Skeletal muscle satellite cell (primary cell): ENCODE results near the gene ENO1.

ENCODE experiments used
- H3K27me3 ChIP-seq: 2 replicates; pipeline ENCODE4 v1.7.0; 2013; ENCODE audit warnings: low read length; ENCODE audit not compliant: control insufficient read depth, insufficient read depth
- H3K36me3 ChIP-seq: 2 replicates; pipeline ENCODE4 v1.7.0; 2013; ENCODE audit warnings: mild to moderate bottlenecking, control low read depth, low read length; ENCODE audit not compliant: insufficient read depth
- H3K4me1 ChIP-seq: 2 replicates; pipeline ENCODE4 v1.7.0; 2013; ENCODE audit warnings: low read length; ENCODE audit not compliant: control insufficient read depth, insufficient read depth
- H3K4me2 ChIP-seq: 2 replicates; pipeline ENCODE4 v1.7.0; 2013; ENCODE audit warnings: mild to moderate bottlenecking, low read length
- H3K4me3 ChIP-seq: 2 replicates; pipeline ENCODE4 v1.7.0; 2013; ENCODE audit warnings: low read length
- H3K9ac ChIP-seq: 2 replicates; pipeline ENCODE4 v1.7.0; 2013; ENCODE audit warnings: mild to moderate bottlenecking, low read depth, low read length, moderate library complexity
- H3K9me3 ChIP-seq: replicated peaks from 2 replicates; pipeline ENCODE4 v1.7.0; 2013; ENCODE audit warnings: mild to moderate bottlenecking, control low read depth, low read length

The ENO1 gene

GRCh38 chr1:8856689-8857412, 21.6 kb downstream of the ENO1 start:
- no peaks in the 10 kb centered on the region for H3K27me3 ChIP-seq
- no peak overlapping the region for H3K4me3 ChIP-seq
- no peak overlapping the region for H3K4me2 ChIP-seq
- H3K9me3 ChIP-seq: no peaks in the 10 kb centered on the region
- H3K9ac ChIP-seq: no peak overlapping the region
- peaks cover 37% of the 10 kb centered on the region for H3K4me1 ChIP-seq
- H3K36me3 ChIP-seq: peaks cover 35% of the 10 kb centered on the region

DNA sequence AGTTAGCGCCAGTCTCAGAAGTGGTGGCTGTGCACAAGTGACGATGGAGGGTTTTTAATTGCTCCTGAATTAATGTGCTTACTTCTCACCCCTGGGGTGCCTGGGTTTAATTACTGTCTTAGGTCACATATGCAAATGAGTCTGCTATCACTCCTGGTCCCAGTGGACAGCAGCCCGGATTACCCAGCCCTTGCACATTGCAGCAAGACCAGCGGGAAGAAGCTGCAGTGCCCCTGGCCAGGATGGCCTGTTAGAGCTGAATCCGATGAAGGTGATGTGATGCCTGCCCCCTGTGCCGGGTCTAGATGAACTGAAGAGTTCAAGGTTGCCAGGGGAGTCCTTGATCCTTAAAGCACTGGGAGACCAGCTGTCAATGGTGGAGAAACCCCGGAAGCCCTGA, 24.2 kb downstream of the ENO1 start:
- Histone ChIP-seq H3K4me3 (no peak overlapping the region), H3K9me3 (no peaks in the 10 kb centered on the region), H3K4me2 (no peak overlapping the region), H3K4me1 (peaks cover 20% of the 10 kb centered on the region), H3K9ac (no peak overlapping the region), H3K36me3 (peaks cover 17% of the 10 kb centered on the region), H3K27me3 (no peaks in the 10 kb centered on the region)

GRCh38 chr1:8851060-8851459, 27.4 kb downstream of the ENO1 start:
- Histone ChIP-seq H3K4me1 (peaks cover 16% of the 10 kb centered on the region), H3K4me3 (no peak overlapping the region), H3K36me3 (no peaks in the 10 kb centered on the region), H3K9ac (no peak overlapping the region), H3K27me3 (peaks cover 2% of the 10 kb centered on the region), H3K9me3 (no peaks in the 10 kb centered on the region), H3K4me2 (no peak overlapping the region)

GRCh38 chr1:8848663-8849386, 29.7 kb downstream of the ENO1 start:
- Histone ChIP-seq H3K4me3 (peak overlapping the region; percentile 2), H3K27me3 (peaks cover 12% of the 10 kb centered on the region), H3K4me1 (peaks cover 23% of the 10 kb centered on the region), H3K4me2 (peak overlapping the region; percentile 64), H3K9me3 (no peaks in the 10 kb centered on the region), H3K36me3 (no peaks in the 10 kb centered on the region), H3K9ac (peak overlapping the region; percentile 22)

DNA sequence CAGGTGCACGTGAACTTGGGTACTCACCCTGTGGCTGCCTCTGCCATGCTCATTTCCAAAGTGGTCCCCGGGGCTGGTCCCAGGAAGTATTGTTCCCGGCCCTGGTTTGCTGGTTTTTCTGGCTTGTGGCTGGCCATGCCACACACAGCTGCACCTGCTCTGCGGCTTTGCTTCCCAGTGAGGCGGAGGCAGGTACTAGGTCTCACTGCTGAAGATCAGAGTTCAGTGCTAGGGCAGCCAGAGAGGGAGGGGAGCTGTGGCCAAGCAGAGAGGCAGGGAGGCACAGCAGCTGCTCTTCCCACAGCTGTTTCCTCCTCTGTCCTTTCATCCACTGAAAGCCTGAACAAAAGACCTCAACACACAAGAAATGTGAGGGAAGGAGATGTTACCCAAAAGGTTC, 30.5 kb downstream of the ENO1 start:
- H3K9ac ChIP-seq: no peak overlapping the region
- peaks cover 1% of the 10 kb centered on the region for H3K9me3 ChIP-seq
- H3K36me3 ChIP-seq: no peaks in the 10 kb centered on the region
- H3K4me2 ChIP-seq: no peak overlapping the region
- H3K4me3 ChIP-seq: no peak overlapping the region
- H3K4me1 ChIP-seq: peaks cover 23% of the 10 kb centered on the region
- peaks cover 13% of the 10 kb centered on the region for H3K27me3 ChIP-seq

DNA sequence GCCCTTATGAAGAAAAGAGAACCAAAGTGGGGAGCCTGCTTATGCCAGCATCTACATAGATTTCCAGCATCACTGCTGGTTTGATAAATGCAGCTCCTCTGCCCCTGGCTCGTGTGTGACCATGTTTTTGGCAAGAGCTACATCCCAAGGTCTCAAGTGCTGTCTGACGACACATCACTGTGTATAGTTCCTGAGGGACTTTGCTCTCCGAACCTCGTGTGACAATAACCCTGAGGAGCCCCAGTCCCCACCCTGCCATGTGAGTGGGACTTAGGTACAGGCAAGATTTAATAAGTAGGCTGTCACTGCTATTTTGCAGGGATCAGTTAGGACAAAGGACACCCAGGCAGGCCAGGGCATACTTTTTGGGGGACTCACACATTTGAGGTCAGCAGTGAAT, 32.2 kb downstream of the ENO1 start:
- H3K9me3 ChIP-seq: peaks cover 3% of the 10 kb centered on the region
- H3K4me1 ChIP-seq: peaks cover 23% of the 10 kb centered on the region
- H3K27me3 ChIP-seq: peaks cover 14% of the 10 kb centered on the region
- no peak overlapping the region for H3K4me2 ChIP-seq
- H3K9ac ChIP-seq: no peak overlapping the region
- no peak overlapping the region for H3K4me3 ChIP-seq
- H3K36me3 ChIP-seq: no peaks in the 10 kb centered on the region

DNA sequence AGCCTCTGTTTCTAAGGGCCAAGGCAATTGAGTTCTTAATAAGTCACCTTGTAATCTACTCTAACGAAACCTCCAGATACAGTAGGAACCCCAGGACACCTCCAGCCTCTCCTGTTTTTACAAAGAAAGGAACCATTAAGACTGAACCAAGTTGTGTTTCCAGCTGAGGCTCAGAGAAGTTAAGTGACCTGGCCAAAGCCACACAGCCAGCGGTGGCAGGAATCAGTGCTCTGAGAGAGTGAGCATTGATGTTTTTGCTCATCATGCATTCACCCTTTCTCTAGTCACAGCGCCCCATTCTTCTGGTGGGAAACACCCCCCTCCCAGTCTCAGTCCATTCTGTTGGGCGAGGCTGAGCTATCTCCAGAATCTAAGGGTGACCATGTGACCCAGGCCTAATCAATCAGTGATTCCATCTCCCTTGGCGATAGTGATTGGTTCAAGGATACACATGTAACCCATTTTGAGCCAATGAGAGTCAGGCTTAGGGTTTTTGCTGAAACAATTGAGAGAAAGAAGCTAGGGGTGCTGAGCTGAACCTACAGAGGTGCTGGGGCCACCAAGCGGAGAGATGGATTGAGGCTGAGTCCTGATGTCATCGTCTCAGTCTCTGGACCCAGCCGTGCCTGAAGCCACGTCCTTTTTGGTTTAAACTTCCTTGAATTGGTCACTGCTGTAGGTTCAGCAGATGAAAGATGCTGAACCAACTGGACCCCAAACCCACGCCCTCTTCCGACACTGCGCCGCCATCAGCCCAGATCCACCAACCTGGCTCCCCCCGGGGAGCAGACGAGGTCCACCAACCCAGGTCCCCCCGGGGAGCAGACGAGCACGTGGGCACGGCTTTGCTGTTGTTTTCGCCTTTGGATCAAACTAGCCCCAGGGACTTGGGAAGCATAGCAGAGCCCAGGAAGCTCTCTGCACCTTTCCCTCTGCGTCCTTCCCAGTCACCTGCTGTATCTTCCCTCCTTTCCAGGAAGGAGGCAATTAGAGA, 33.1 kb downstream of the ENO1 start:
- no peak overlapping the region for H3K4me2 ChIP-seq
- H3K36me3 ChIP-seq: no peaks in the 10 kb centered on the region
- H3K27me3 ChIP-seq: peaks cover 14% of the 10 kb centered on the region
- H3K9ac ChIP-seq: no peak overlapping the region
- peaks cover 3% of the 10 kb centered on the region for H3K9me3 ChIP-seq
- no peak overlapping the region for H3K4me3 ChIP-seq
- H3K4me1 ChIP-seq: peaks cover 23% of the 10 kb centered on the region

DNA sequence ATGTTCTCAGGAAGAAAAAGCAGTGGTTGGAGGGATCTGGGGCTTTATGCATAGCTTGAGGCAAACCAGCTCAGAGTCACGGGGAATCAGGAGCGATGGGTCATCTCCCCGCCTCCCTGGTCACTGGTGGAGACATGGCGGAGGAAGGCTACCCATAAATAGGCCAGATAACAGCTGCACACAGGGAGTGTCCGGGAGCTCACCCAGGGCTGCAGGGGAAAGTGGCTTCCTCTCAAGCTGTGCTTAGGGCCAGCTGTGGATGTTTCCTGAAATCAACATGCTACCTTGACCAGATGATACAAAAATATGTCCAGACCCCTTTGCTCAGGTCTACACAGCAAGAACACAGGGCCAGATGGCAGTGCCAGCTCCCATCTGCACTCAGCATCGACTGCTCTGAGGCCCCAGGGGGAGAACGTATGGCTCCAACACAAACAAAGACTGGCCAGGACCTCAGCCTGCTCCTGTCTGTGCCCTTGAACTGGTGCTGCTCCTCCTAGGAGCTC, 33.9 kb downstream of the ENO1 start:
- Histone ChIP-seq H3K9ac (no peak overlapping the region), H3K4me2 (no peak overlapping the region), H3K4me1 (peaks cover 23% of the 10 kb centered on the region), H3K36me3 (no peaks in the 10 kb centered on the region), H3K27me3 (peaks cover 14% of the 10 kb centered on the region), H3K9me3 (peaks cover 3% of the 10 kb centered on the region), H3K4me3 (no peak overlapping the region)

DNA sequence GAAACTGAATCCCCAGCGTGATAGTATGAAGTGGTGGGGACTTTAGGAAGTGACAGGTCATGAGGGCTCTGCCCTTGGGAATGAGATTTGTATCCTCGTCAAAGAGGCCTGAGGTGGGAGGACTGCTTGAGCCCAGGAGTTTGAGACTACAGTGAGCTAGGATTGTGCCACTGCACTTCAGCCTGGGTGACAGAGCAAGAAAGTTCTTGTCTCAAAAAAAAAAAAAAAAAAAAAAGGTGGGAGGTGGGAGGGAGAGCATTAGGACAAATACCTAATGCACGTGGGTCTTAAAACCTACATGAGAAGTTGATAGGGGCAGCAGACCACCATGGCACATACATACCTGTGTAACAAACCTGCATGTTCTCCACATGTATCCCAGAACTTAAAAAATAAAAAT, 37.1 kb downstream of the ENO1 start:
- H3K9ac ChIP-seq: no peak overlapping the region
- H3K4me1 ChIP-seq: peaks cover 7% of the 10 kb centered on the region
- no peak overlapping the region for H3K4me2 ChIP-seq
- H3K4me3 ChIP-seq: no peak overlapping the region
- H3K9me3 ChIP-seq: peaks cover 3% of the 10 kb centered on the region
- H3K27me3 ChIP-seq: peaks cover 15% of the 10 kb centered on the region
- H3K36me3 ChIP-seq: no peaks in the 10 kb centered on the region

GRCh38 chr1:8839990-8840389, 38.5 kb downstream of the ENO1 start:
- Histone ChIP-seq H3K36me3 (no peaks in the 10 kb centered on the region), H3K9ac (no peak overlapping the region), H3K4me2 (no peak overlapping the region), H3K4me1 (peaks cover 13% of the 10 kb centered on the region), H3K9me3 (peaks cover 3% of the 10 kb centered on the region), H3K4me3 (no peak overlapping the region), H3K27me3 (peaks cover 9% of the 10 kb centered on the region)
